HepG2 (cell line): Measurements from ENCODE around the gene PRCD. TPM values are rescaled to one million over a fixed set of nuclear protein-coding genes. Genes with fewer than 3 reads are reported as not detected.

Experiments
- BORCS8-MEF2B ChIP-seq: sonication (generic); formaldehyde crosslinking; IDR thresholded peaks from 2 replicates; pipeline ENCODE4 v1.8.0; 2022; ENCODE audit warnings: mild to moderate bottlenecking, missing genetic modification reagents
- DNMT1 ChIP-seq: sonication (generic); formaldehyde crosslinking; IDR thresholded peaks from 2 replicates; pipeline ENCODE4 v1.5.1; 2020; ENCODE audit warnings: mild to moderate bottlenecking, missing genetic modification reagents
- FOXJ3 ChIP-seq: sonication (generic); formaldehyde crosslinking; IDR thresholded peaks from 2 replicates; pipeline ENCODE4 v1.4.0; 2020; ENCODE audit warnings: missing genetic modification reagents, mild to moderate bottlenecking, borderline replicate concordance
- KDM3A ChIP-seq: IDR thresholded peaks from 2 replicates; pipeline ENCODE4 v1.6.1; 2018; ENCODE audit warnings: low read depth, missing compliant biosample characterization
- KDM5B ChIP-seq: sonication (generic); formaldehyde crosslinking; IDR thresholded peaks from 2 replicates; pipeline ENCODE4 v1.4.0; 2020; ENCODE audit warnings: missing genetic modification reagents, mild to moderate bottlenecking, borderline replicate concordance
- KIAA2018 ChIP-seq: sonication (generic); formaldehyde crosslinking; IDR thresholded peaks from 2 replicates; pipeline ENCODE4 v1.5.0; 2020; ENCODE audit warnings: mild to moderate bottlenecking, missing genetic modification reagents, borderline replicate concordance
- MBNL3 ChIP-seq: fragments of 250-450 bp; sonication (Bioruptor Pico); conservative IDR thresholded peaks from 2 replicates; pipeline ENCODE4 v1.8.0; 2022; ENCODE audit warnings: mild to moderate bottlenecking, inconsistent platforms
- MXI1 ChIP-seq: IDR thresholded peaks from 3 replicates; pipeline ENCODE4 v1.6.1; 2012; ENCODE audit warnings: low read depth, low read length, inconsistent platforms, borderline replicate concordance
- SOX13 ChIP-seq, 3 experiments: fragments of 450-650 bp in 1 of 3; sonication (generic) in 1 of 3; formaldehyde crosslinking in 1 of 3; IDR thresholded peaks in 2 of 3; conservative IDR thresholded peaks in 1 of 3; 2 replicates each; pipeline versions ENCODE4 v1.5.0 to v1.6.1; 2016 to 2020; ENCODE audit warnings: antibody characterized with exemption in 1 of 3, mild to moderate bottlenecking in 1 of 3, missing compliant biosample characterization in 1 of 3, missing genetic modification reagents in 1 of 3, moderate library complexity in 1 of 3
- SPEN ChIP-seq: sonication (generic); formaldehyde crosslinking; IDR thresholded peaks from 2 replicates; pipeline ENCODE4 v1.5.1; 2020; ENCODE audit warnings: low read depth, mild to moderate bottlenecking, missing genetic modification reagents
- USF2 ChIP-seq, 2 experiments: sonication (generic) in 1 of 2; formaldehyde crosslinking in 1 of 2; IDR thresholded peaks; 2 replicates each; pipeline versions ENCODE4 v1.5.1 to v1.6.1; 2011 to 2020; ENCODE audit warnings: borderline replicate concordance in 1 of 2, low read depth in 1 of 2, low read length in 1 of 2, mild to moderate bottlenecking in 1 of 2, missing genetic modification reagents in 1 of 2, moderate library complexity in 1 of 2
- ZNF333 ChIP-seq: sonication (generic); formaldehyde crosslinking; IDR thresholded peaks from 2 replicates; pipeline ENCODE4 v1.4.0; 2020; ENCODE audit warnings: mild to moderate bottlenecking, missing genetic modification reagents, borderline replicate concordance
- ZNF354B ChIP-seq: sonication (generic); formaldehyde crosslinking; IDR thresholded peaks from 2 replicates; pipeline ENCODE4 v1.8.0; 2022; ENCODE audit warnings: mild to moderate bottlenecking, missing genetic modification reagents
- ZNF616 ChIP-seq: sonication (generic); formaldehyde crosslinking; IDR thresholded peaks from 2 replicates; pipeline ENCODE4 v1.5.0; 2020; ENCODE audit warnings: low read depth, mild to moderate bottlenecking, missing genetic modification reagents
- polyA plus RNA-seq, 8 experiments: library from polyadenylated mRNA; depleted of rRNA in 3 of 8; stranded (reverse) in 7 of 8; unstranded in 1 of 8; fragments of >200 nt; fragmentation: Illumina TruSeq in 4 of 8; extraction: Trizol in 4 of 8; gene quantifications; 2 replicates each; pipeline versions ENCODE4 v1.2.1 to v1.2.3, GENCODE V29; 2011 to 2016; ENCODE audit warnings: low read depth in 4 of 8, missing spikeins in 1 of 8, mixed read lengths in 1 of 8; ENCODE audit not compliant: insufficient read depth in 1 of 8
- total RNA-seq, 5 experiments: library from RNA; depleted of rRNA; stranded (reverse); fragments of >200 nt; fragmentation: Illumina TruSeq; extraction: Trizol; gene quantifications; 2 replicates each; pipeline ENCODE4 v1.2.3, GENCODE V29; 2016; ENCODE audit warnings: low read depth in 1 of 5

PRCD gene
- total and polyA plus RNA-seq, 2 of the 13 experiments (the other 11 are each of a cell fraction or from before 2014, with no cell fraction given), result 0.51 TPM; not detected in 1

- TF ChIP-seq MBNL3 (CRISPR knock-in tag), result peak; percentile 69; the same call in 1 of the 2 replicates
- TF ChIP-seq SPEN (CRISPR knock-in tag), result peak; percentile 92
- peak; percentile 67; the same call in 1 of the 2 replicates for TF ChIP-seq KIAA2018 (CRISPR knock-in tag)
- peak; percentile 97; the same call in 1 of the 2 replicates for TF ChIP-seq DNMT1 (CRISPR knock-in tag)
- no peak for TF ChIP-seq USF2 (IDR thresholded peaks at IDR 0.05; ENCODE audit: low read depth, low read length)
- TF ChIP-seq USF2 (CRISPR knock-in tag; IDR thresholded peaks at IDR 0.05; ENCODE audit: borderline replicate concordance), result peak; percentile 59; the same call in 1 of the 2 replicates
- TF ChIP-seq SOX13 (IDR thresholded peaks at IDR 0.05), result no peak
- peak in 1 of 2 experiments; percentile 44; a peak in 1 of 4 replicates for TF ChIP-seq SOX13 (CRISPR knock-in tag; conservative IDR thresholded peaks at IDR 0.05 in 1 of 2, IDR thresholded peaks at IDR 0.05 in 1 of 2)
- peak; percentile 64; the same call in 1 of the 2 replicates for TF ChIP-seq ZNF616 (CRISPR knock-in tag)
- 0 out of 2 replicates have a peak, but pooled peaks have one; percentile 49 for TF ChIP-seq ZNF333 (CRISPR knock-in tag)
- TF ChIP-seq KDM5B, result peak; percentile 78
- TF ChIP-seq ZNF354B (CRISPR knock-in tag), result peak; percentile 44; the same call in 1 of the 2 replicates
- 0 out of 2 replicates have a peak, but pooled peaks have one; percentile 5 for TF ChIP-seq FOXJ3 (CRISPR knock-in tag)
- peak; percentile 93 for TF ChIP-seq BORCS8-MEF2B (CRISPR knock-in tag)
- TF ChIP-seq KDM3A (CRISPR knock-in tag), result peak; percentile 77; the same call in 1 of the 2 replicates
- peak; percentile 99 for TF ChIP-seq MXI1
Measured at GRCh38 chr17:76557368-76558197, 17.7 kb downstream of the PRCD start (continued).
